H1 (cell line): ENCODE measurements around the gene SLC5A7. TPM values are rescaled to one million over a fixed set of nuclear protein-coding genes. Genes with fewer than 3 reads are reported as not detected.

ENCODE experiments used
- CTCF ChIA-PET: fragments of 300-600 bp; sonication (Branson Sonifier 250); formaldehyde crosslinking; loops from one replicate; lab custom pipeline; 2021; ENCODE audit not compliant: partially characterized antibody; lab: Charles Lee
- POLR2A ChIA-PET: fragments of 300-600 bp; sonication (Branson Sonifier 250); formaldehyde crosslinking; loops from one replicate; lab custom pipeline; 2021; ENCODE audit warnings: inconsistent platforms; ENCODE audit not compliant: partially characterized antibody; lab: Charles Lee
- DNase-seq, 2 experiments: peaks; one replicate each; pipeline versions ENCODE4 v3.0.0 to v3.0.0-alpha.2; 2010 to 2022; ENCODE audit warnings: low spot score in 2 of 2, low read depth in 1 of 2, mixed read lengths in 1 of 2
- FAIRE-seq: peaks from 2 replicates; lab custom pipeline; 2011; peaks lifted over from hg19 to GRCh38; lab: Jason Lieb, UNC
- H2AFZ ChIP-seq: 2 replicates; pipeline ENCODE4 v1.8.1; 2012; ENCODE audit warnings: low read length, inconsistent platforms
- H2AK5ac ChIP-seq: 2 replicates; pipeline ENCODE4 v1.6.1; 2013; ENCODE audit warnings: low read depth, low read length
- H2BK120ac ChIP-seq: replicated peaks from 2 replicates; pipeline ENCODE3; 2013; ENCODE audit warnings: low read depth, low read length, inconsistent platforms
- H2BK12ac ChIP-seq: 2 replicates; pipeline ENCODE4 v1.6.1; 2013; ENCODE audit warnings: low read depth, low read length
- H2BK15ac ChIP-seq: 2 replicates; pipeline ENCODE4 v1.6.1; 2013; ENCODE audit warnings: low read length
- H2BK20ac ChIP-seq: 2 replicates; pipeline ENCODE4 v1.6.1; 2013; ENCODE audit warnings: low read length
- H2BK5ac ChIP-seq: 2 replicates; pipeline ENCODE4 v1.6.1; 2013; ENCODE audit warnings: low read depth, low read length
- H3K14ac ChIP-seq: 2 replicates; pipeline ENCODE4 v1.6.1; 2013; ENCODE audit warnings: inconsistent platforms; ENCODE audit not compliant: insufficient read length
- H3K18ac ChIP-seq: 2 replicates; pipeline ENCODE4 v1.6.1; 2013; ENCODE audit warnings: low read length; ENCODE audit errors: extremely low read depth
- H3K23ac ChIP-seq: 2 replicates; pipeline ENCODE4 v1.6.1; 2013; ENCODE audit warnings: inconsistent platforms; ENCODE audit not compliant: insufficient read length
- H3K23me2 ChIP-seq: 2 replicates; pipeline ENCODE4 v1.6.1; 2013; ENCODE audit warnings: low read depth, low read length
- H3K27ac ChIP-seq: 2 replicates; pipeline ENCODE4 v1.6.1; 2011; ENCODE audit warnings: low read depth, low read length, inconsistent platforms
- H3K27me3 ChIP-seq, 4 experiments: replicated peaks in 1 of 4; 1 replicate in 1 of 4; 2 replicates in 3 of 4; pipeline versions ENCODE4 v1.6.1 to v1.8.1; 2011 to 2013; ENCODE audit warnings: low read length in 3 of 4, mild to moderate bottlenecking in 3 of 4, inconsistent platforms in 2 of 4, mixed read lengths in 2 of 4, moderate library complexity in 1 of 4; ENCODE audit not compliant: control insufficient read depth in 3 of 4, insufficient read depth in 3 of 4; ENCODE audit errors: extremely low read depth in 1 of 4
- H3K36me3 ChIP-seq, 4 experiments: 2 replicates each; pipeline versions ENCODE4 v1.6.1 to v1.8.1; 2011 to 2013; ENCODE audit warnings: mild to moderate bottlenecking in 4 of 4, low read length in 3 of 4, moderate library complexity in 2 of 4, control low read depth in 1 of 4, inconsistent platforms in 1 of 4; ENCODE audit not compliant: insufficient read depth in 4 of 4, control insufficient read depth in 2 of 4
- H3K4ac ChIP-seq: replicated peaks from 2 replicates; pipeline ENCODE3; 2013; ENCODE audit warnings: low read length, low read depth, mixed read lengths, inconsistent platforms; ENCODE audit not compliant: insufficient read length
- H3K4me1 ChIP-seq, 4 experiments: replicated peaks in 1 of 4; 1 replicate in 1 of 4; 2 replicates in 3 of 4; pipeline versions ENCODE4 v1.6.1 to v1.8.1; 2011 to 2013; ENCODE audit warnings: low read length in 3 of 4, inconsistent platforms in 2 of 4, mixed read lengths in 1 of 4; ENCODE audit not compliant: insufficient read depth in 4 of 4, control insufficient read depth in 3 of 4
- H3K4me2 ChIP-seq, 2 experiments: 2 replicates each; pipeline versions ENCODE4 v1.6.1 to v1.8.1; 2011 to 2013; ENCODE audit warnings: low read depth in 2 of 2, low read length in 2 of 2, control low read depth in 1 of 2, inconsistent platforms in 1 of 2, mild to moderate bottlenecking in 1 of 2; ENCODE audit not compliant: insufficient read depth in 1 of 2
- H3K4me3 ChIP-seq, 4 experiments: fragments of 200-600, 300-600 bp in 1 of 4; sonication (generic), shearing (Covaris generic), sonication (Bioruptor Twin) in 1 of 4; 2 replicates each; pipeline versions ENCODE4 v1.5.1 to v1.8.1; 2011 to 2016; ENCODE audit warnings: low read length in 4 of 4, low read depth in 3 of 4, control low read depth in 2 of 4, inconsistent platforms in 2 of 4, mild to moderate bottlenecking in 2 of 4, mixed read lengths in 1 of 4, moderate library complexity in 1 of 4; ENCODE audit not compliant: insufficient read depth in 2 of 4; ENCODE audit errors: extremely low read depth in 1 of 4
- H3K56ac ChIP-seq: replicated peaks from 2 replicates; pipeline ENCODE3; 2013; ENCODE audit warnings: low read depth, mild to moderate bottlenecking, mixed read lengths, low read length, inconsistent platforms; ENCODE audit not compliant: insufficient read length
- H3K79me1 ChIP-seq: 2 replicates; pipeline ENCODE4 v1.6.1; 2013; ENCODE audit warnings: low read depth, low read length, control low read depth
- H3K79me2 ChIP-seq, 2 experiments: 2 replicates each; pipeline versions ENCODE4 v1.6.1 to v1.8.1; 2012 to 2013; ENCODE audit warnings: low read length in 2 of 2, mild to moderate bottlenecking in 2 of 2, inconsistent platforms in 1 of 2; ENCODE audit not compliant: insufficient read depth in 2 of 2, control insufficient read depth in 1 of 2
- H3K9ac ChIP-seq, 4 experiments: replicated peaks in 1 of 4; 1 replicate in 1 of 4; 2 replicates in 3 of 4; pipeline versions ENCODE4 v1.6.1 to v1.8.1; 2011 to 2013; ENCODE audit warnings: low read depth in 3 of 4, low read length in 3 of 4, control low read depth in 2 of 4, mild to moderate bottlenecking in 2 of 4, moderate library complexity in 2 of 4, inconsistent platforms in 1 of 4; ENCODE audit errors: extremely low read depth in 1 of 4
- H3K9me3 ChIP-seq, 2 experiments: 2 replicates each; pipeline versions ENCODE4 v1.6.1 to v1.8.1; 2012 to 2013; ENCODE audit warnings: mild to moderate bottlenecking in 2 of 2, moderate library complexity in 2 of 2, control low read depth in 1 of 2, inconsistent platforms in 1 of 2, low read depth in 1 of 2, low read length in 1 of 2, mixed read lengths in 1 of 2; ENCODE audit not compliant: insufficient read depth in 2 of 2
- H4K20me1 ChIP-seq, 2 experiments: replicated peaks in 1 of 2; 2 replicates each; pipeline versions ENCODE3 to v1.8.1; 2011 to 2013; ENCODE audit warnings: inconsistent platforms in 2 of 2, low read length in 2 of 2, mild to moderate bottlenecking in 1 of 2; ENCODE audit not compliant: insufficient read depth in 2 of 2, control insufficient read depth in 1 of 2
- H4K5ac ChIP-seq: 2 replicates; pipeline ENCODE4 v1.6.1; 2013; ENCODE audit warnings: low read length, low read depth, mixed read lengths, inconsistent platforms; ENCODE audit not compliant: insufficient read length
- H4K8ac ChIP-seq: 2 replicates; pipeline ENCODE4 v1.8.0; 2013; ENCODE audit warnings: mild to moderate bottlenecking, moderate library complexity, low read length, inconsistent platforms; ENCODE audit not compliant: insufficient read depth; ENCODE audit errors: extremely low read depth
- H4K91ac ChIP-seq: replicated peaks from 2 replicates; pipeline ENCODE3; 2013; ENCODE audit warnings: low read length, mixed read lengths, inconsistent platforms; ENCODE audit not compliant: insufficient read length
- ATF2 ChIP-seq: IDR thresholded peaks from 2 replicates; pipeline ENCODE4 v1.6.1; 2012; ENCODE audit warnings: low read length, inconsistent platforms
- BACH1 ChIP-seq: IDR thresholded peaks from 2 replicates; pipeline ENCODE4 v1.6.1; 2012; ENCODE audit warnings: low read length, improper control_type of control experiment
- BRCA1 ChIP-seq: IDR thresholded peaks from 2 replicates; pipeline ENCODE4 v1.6.1; 2012; ENCODE audit warnings: low read depth, low read length, improper control_type of control experiment
- CREB1 ChIP-seq: IDR thresholded peaks from 2 replicates; pipeline ENCODE4 v1.6.1; 2012; ENCODE audit warnings: inconsistent platforms
- HDAC2 ChIP-seq, 2 experiments: fragments of 300-600 bp in 1 of 2; sonication (generic) in 1 of 2; IDR thresholded peaks; 2 replicates each; pipeline ENCODE4 v1.6.1; 2011 to 2012; ENCODE audit warnings: low read depth in 2 of 2, low read length in 2 of 2, mild to moderate bottlenecking in 2 of 2, moderate library complexity in 2 of 2, borderline replicate concordance in 1 of 2, inconsistent platforms in 1 of 2
- JUN ChIP-seq: IDR thresholded peaks from 2 replicates; pipeline ENCODE4 v1.6.1; 2011; ENCODE audit warnings: low read depth, mild to moderate bottlenecking, improper control_type of control experiment, low read length
- KDM5A ChIP-seq: fragments of 200-600 bp; IDR thresholded peaks from 2 replicates; pipeline ENCODE4 v1.7.1; 2012; ENCODE audit warnings: mild to moderate bottlenecking, low read length, inconsistent platforms, mixed read lengths
- MAX ChIP-seq: IDR thresholded peaks from 2 replicates; pipeline ENCODE4 v1.6.1; 2012; ENCODE audit warnings: inconsistent platforms
- POLR2AphosphoS5 ChIP-seq: IDR thresholded peaks from 2 replicates; pipeline ENCODE4 v1.6.1; 2011; ENCODE audit warnings: low read depth, low read length
- SP4 ChIP-seq: IDR thresholded peaks from 2 replicates; pipeline ENCODE4 v1.6.1; 2012; ENCODE audit warnings: low read length, inconsistent platforms
- SUZ12 ChIP-seq: fragments of 200-600 bp; sonication (generic); IDR thresholded peaks from 2 replicates; pipeline ENCODE4 v1.6.1; 2012; ENCODE audit warnings: mild to moderate bottlenecking, inconsistent platforms, low read length, moderate library complexity, mixed read lengths
- USF2 ChIP-seq: IDR thresholded peaks from 2 replicates; pipeline ENCODE4 v1.6.1; 2011; ENCODE audit warnings: low read length, improper control_type of control experiment
- WGBS, 2 experiments: shearing (Covaris generic) in 1 of 2; methylation state at CpG; one replicate each; pipeline versions ENCODE4 v1.1.6 to v1.1.7; 2013 to 2015; ENCODE audit warnings: low lambda C conversion rate in 2 of 2, mixed read lengths in 2 of 2, inconsistent platforms in 1 of 2, low coverage in 1 of 2, missing lambda C conversion rate in 1 of 2; ENCODE audit not compliant: insufficient replicate concordance in 2 of 2, insufficient coverage in 1 of 2, insufficient read length in 1 of 2; ENCODE audit errors: extremely low coverage in 1 of 2, missing lambda C conversion rate in 1 of 2; 5-methylcytosine and 5-hydroxymethylcytosine counted together
- polyA plus RNA-seq, 7 experiments: library from polyadenylated mRNA; depleted of rRNA in 3 of 7; stranded (reverse) in 5 of 7; unstranded in 2 of 7; fragments of >200 nt in 5 of 7; fragments of 200-250 nt in 2 of 7; gene quantifications; 1 replicate in 5 of 7; 2 replicates in 1 of 7; 4 replicates in 1 of 7; pipeline versions ENCODE4 v1.2.1 to v1.2.3, GENCODE V29; 2011 to 2013; ENCODE audit warnings: missing spikeins in 2 of 7, mixed read lengths in 2 of 7
- total RNA-seq: library from RNA; stranded (reverse); fragmentation: NEBNext Ultra II Directional; extraction: Animal tissue kit (Norgen Biotek cat#: 25700); gene quantifications from 2 replicates; pipeline ENCODE4 v1.2.1, GENCODE V29; 2021

SLC5A7 gene
- total and polyA plus RNA-seq, 2 of the 8 experiments (the other 6 are each of a cell fraction or from before 2014, with no cell fraction given), result 0.15 to 0.30 TPM

GRCh38 chr2:108048752-108049151 is 62.4 kb downstream of the SLC5A7 start:
- Histone ChIP-seq H2BK5ac (no peak overlapping the region), H3K14ac (no peak overlapping the region), H3K4ac (no peak overlapping the region), H3K23me2 (no peaks in the 10 kb centered on the region), H3K4me1 (peaks cover 0 to 5% (median under 1%) of the 10 kb centered on the region in 4 experiments; a peak in 2 of 7 replicates), H2BK12ac (no peak overlapping the region), H2BK120ac (no peak overlapping the region), H2BK15ac (no peak overlapping the region), H3K18ac (no peak overlapping the region), H4K5ac (no peak overlapping the region), H2AFZ (no peak overlapping the region), H3K56ac (no peak overlapping the region), H3K4me2 (no peak overlapping the region), H3K79me1 (no peaks in the 10 kb centered on the region), H3K4me3 (no peak overlapping the region), H3K23ac (no peak overlapping the region), H2BK20ac (no peak overlapping the region), H2AK5ac (no peak overlapping the region), H4K91ac (no peak overlapping the region), H3K27me3 (no peaks in the 10 kb centered on the region), H3K36me3 (no peaks in the 10 kb centered on the region), H3K9me3 (peaks cover 15 to 21% of the 10 kb centered on the region in 2 experiments), H3K27ac (no peak overlapping the region), H3K9ac (no peak overlapping the region), H4K20me1 (no peaks in the 10 kb centered on the region), H3K79me2 (no peaks in the 10 kb centered on the region), H4K8ac (no peak overlapping the region)
- 89% methylated on average over 5 of the region's 5 CpGs; no CpG with 5 or more reads in 1 of the 2 experiments for WGBS, 2 experiments
- DNase-seq, result no peak
- FAIRE-seq, result no peak
- POLR2A ChIA-PET, result no interaction called here
- CTCF ChIA-PET, result interaction anchor here (0.7 to 1.2 kb wide), 3 partner anchors 121 to 146 kb away, joined by 3 to 4 read pairs (median 3); no protein-coding TSS in a partner anchor
- TF ChIP-seq MAX (no peak), JUN (no peak), POLR2AphosphoS5 (no peak), HDAC2 (IDR thresholded peaks at IDR 0.05; ENCODE audit: borderline replicate concordance in 1 of 2, low read depth in 2 of 2, low read length in 2 of 2) (no peak), BACH1 (no peak), BRCA1 (no peak), SUZ12 (no peak), USF2 (no peak), SP4 (no peak), KDM5A (no peak), CREB1 (no peak), ATF2 (no peak)
